ENCODE data around the gene GUK1.

GUK1 gene

GRCh38 chr1:228139931-228140723 lies at the start of gene GUK1:
TSS of gene GUK1 (plus strand) at chr1:228140279. CDS start at chr1:228140303, 24 bp downstream.
- H3K4me1 ChIP-seq (ENCODE audit: insufficient read depth, insufficient read length) = peaks cover 8% of the 10 kb centered on the region
- H3K9me3 ChIP-seq (ENCODE audit: insufficient read depth, low read length) = no peaks in the 10 kb centered on the region
- H3K9ac ChIP-seq (ENCODE audit: insufficient read length, low read depth) = peak within 1 kb of the TSS; percentile 96
- H3K4me3 ChIP-seq (ENCODE audit: insufficient read length, low read depth) = peak within 1 kb of the TSS; percentile 96
- peak; percentile 100 for DNase-seq (ENCODE audit: low read depth, low spot score)
- H3K36me3 ChIP-seq (ENCODE audit: insufficient read depth, insufficient read length, low read length) = peaks cover 27% of the 10 kb centered on the region
- TF ChIP-seq ZNF274 (IDR thresholded peaks at IDR 0.05; ENCODE audit: low read depth, low read length) (no peak), YY1 (IDR thresholded peaks at IDR 0.05; ENCODE audit: insufficient read depth, insufficient read length) (peak; percentile 22)
- peaks cover 39% of the 10 kb centered on the region for H3K27me3 ChIP-seq (ENCODE audit: insufficient read depth, insufficient read length)

DNA sequence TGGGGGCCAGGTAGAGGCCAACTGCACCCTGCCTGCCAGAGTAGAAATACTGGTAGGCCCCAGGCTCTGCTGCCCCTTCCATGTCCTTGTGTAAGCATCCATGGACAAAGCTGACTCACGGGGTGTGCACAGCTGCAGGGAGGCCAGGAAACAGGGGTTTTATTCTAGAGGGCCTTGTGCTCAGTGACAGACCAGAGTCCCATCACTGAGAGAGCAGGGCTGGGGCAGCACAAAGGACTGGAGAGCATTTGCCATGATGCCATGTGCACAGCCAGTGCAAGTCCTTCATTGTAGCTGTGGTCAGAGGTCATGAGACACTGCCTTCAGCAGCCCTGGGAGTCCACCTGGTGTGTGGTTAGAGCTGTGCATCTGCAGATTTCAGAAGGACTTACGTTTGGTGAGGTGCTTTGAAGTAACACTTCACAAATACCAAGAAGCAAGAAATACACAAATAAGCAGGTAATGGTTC lies 49.4 kb upstream of the GUK1 start:
- DNase-seq (ENCODE audit: low read depth, low spot score) = no peak
- H3K9ac ChIP-seq (ENCODE audit: insufficient read length, low read depth) = no peak overlapping the region
- H3K4me1 ChIP-seq (ENCODE audit: insufficient read depth, insufficient read length) = peaks cover 17% of the 10 kb centered on the region
- H3K27me3 ChIP-seq (ENCODE audit: insufficient read depth, insufficient read length) = no peaks in the 10 kb centered on the region
- peaks cover 87% of the 10 kb centered on the region for H3K36me3 ChIP-seq (ENCODE audit: insufficient read depth, insufficient read length, low read length)
- no peak for TF ChIP-seq ZNF274 (IDR thresholded peaks at IDR 0.05; ENCODE audit: low read depth, low read length)
- no peak for TF ChIP-seq SUZ12 (IDR thresholded peaks at IDR 0.05; ENCODE audit: extremely low read depth, insufficient read depth, insufficient read length)
- no peak for TF ChIP-seq YY1 (IDR thresholded peaks at IDR 0.05; ENCODE audit: insufficient read depth, insufficient read length)
- no peak overlapping the region for H3K4me3 ChIP-seq (ENCODE audit: insufficient read length, low read depth)
- H3K9me3 ChIP-seq (ENCODE audit: insufficient read depth, low read length) = peaks cover 48% of the 10 kb centered on the region; the same call in 1 of the 2 replicates

DNA sequence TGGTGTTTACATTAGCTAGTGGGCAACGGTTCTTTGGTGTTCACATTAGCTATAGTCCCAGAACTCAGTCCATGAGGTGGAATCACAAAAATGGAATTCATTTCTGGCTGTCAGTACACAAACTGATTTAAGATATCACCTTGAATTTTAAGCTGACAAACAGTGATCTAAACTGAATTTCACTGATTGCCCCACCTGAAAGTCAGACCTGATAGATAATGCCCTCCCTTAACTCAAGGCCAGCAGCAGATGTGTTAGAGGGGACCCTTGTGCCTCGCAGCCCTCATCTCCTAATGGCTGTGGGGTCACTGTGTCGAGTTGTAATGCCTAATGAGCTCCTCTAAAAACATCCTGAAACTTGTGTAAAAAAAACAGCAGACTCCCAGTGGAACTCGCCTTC lies 49.0 kb upstream of the GUK1 start:
- no peak for DNase-seq (ENCODE audit: low read depth, low spot score)
- Histone ChIP-seq H3K4me1 (ENCODE audit: insufficient read depth, insufficient read length) (peaks cover 15% of the 10 kb centered on the region), H3K36me3 (ENCODE audit: insufficient read depth, insufficient read length, low read length) (peaks cover 87% of the 10 kb centered on the region), H3K9ac (ENCODE audit: insufficient read length, low read depth) (no peak overlapping the region), H3K27me3 (ENCODE audit: insufficient read depth, insufficient read length) (no peaks in the 10 kb centered on the region), H3K9me3 (ENCODE audit: insufficient read depth, low read length) (peaks cover 48% of the 10 kb centered on the region; the same call in 1 of the 2 replicates), H3K4me3 (ENCODE audit: insufficient read length, low read depth) (no peak overlapping the region)
- TF ChIP-seq ZNF274 (IDR thresholded peaks at IDR 0.05; ENCODE audit: low read depth, low read length) (no peak), YY1 (IDR thresholded peaks at IDR 0.05; ENCODE audit: insufficient read depth, insufficient read length) (no peak), SUZ12 (IDR thresholded peaks at IDR 0.05; ENCODE audit: extremely low read depth, insufficient read depth, insufficient read length) (no peak)

DNA sequence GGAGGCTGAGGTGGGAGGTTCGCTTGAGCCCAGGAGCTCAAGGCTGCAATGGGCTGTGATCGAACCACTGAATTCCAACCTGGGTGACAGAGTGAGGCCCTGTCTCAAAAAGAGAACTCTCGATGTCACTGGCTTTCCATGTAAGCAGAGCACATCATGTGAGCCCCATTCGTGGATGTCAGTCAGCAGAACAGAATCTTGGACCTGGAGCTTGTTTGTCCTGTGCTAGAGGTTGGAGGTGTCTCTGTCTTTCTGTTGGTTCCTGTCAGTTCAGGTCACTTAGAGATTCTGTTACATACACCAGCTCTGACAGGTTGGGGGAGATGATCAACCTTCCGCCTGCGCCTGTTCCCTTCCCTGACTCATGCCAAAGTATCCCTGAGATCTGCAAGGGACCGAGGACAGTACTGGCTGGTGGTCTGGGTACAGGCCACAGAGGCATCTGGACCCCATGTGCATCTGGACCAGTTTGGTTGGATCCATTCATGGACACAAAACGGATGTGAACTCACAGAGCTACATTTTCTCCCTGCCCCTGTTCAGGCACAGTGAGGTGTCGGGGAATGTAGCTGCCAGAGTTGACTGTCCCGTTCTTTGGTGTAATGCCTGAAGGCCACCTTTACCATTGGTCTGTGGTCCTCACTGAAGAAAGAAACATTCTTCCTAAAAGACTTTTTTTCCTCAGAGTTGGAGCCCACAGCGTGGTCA lies 47.6 kb upstream of the GUK1 start:
- Histone ChIP-seq H3K36me3 (ENCODE audit: insufficient read depth, insufficient read length, low read length) (peaks cover 95% of the 10 kb centered on the region), H3K4me3 (ENCODE audit: insufficient read length, low read depth) (no peak overlapping the region), H3K27me3 (ENCODE audit: insufficient read depth, insufficient read length) (no peaks in the 10 kb centered on the region), H3K4me1 (ENCODE audit: insufficient read depth, insufficient read length) (peaks cover 15% of the 10 kb centered on the region), H3K9me3 (ENCODE audit: insufficient read depth, low read length) (peaks cover 48% of the 10 kb centered on the region; the same call in 1 of the 2 replicates), H3K9ac (ENCODE audit: insufficient read length, low read depth) (no peak overlapping the region)
- TF ChIP-seq YY1 (IDR thresholded peaks at IDR 0.05; ENCODE audit: insufficient read depth, insufficient read length) (no peak), ZNF274 (IDR thresholded peaks at IDR 0.05; ENCODE audit: low read depth, low read length) (no peak), SUZ12 (IDR thresholded peaks at IDR 0.05; ENCODE audit: extremely low read depth, insufficient read depth, insufficient read length) (no peak)
- DNase-seq (ENCODE audit: low read depth, low spot score) = no peak

DNA sequence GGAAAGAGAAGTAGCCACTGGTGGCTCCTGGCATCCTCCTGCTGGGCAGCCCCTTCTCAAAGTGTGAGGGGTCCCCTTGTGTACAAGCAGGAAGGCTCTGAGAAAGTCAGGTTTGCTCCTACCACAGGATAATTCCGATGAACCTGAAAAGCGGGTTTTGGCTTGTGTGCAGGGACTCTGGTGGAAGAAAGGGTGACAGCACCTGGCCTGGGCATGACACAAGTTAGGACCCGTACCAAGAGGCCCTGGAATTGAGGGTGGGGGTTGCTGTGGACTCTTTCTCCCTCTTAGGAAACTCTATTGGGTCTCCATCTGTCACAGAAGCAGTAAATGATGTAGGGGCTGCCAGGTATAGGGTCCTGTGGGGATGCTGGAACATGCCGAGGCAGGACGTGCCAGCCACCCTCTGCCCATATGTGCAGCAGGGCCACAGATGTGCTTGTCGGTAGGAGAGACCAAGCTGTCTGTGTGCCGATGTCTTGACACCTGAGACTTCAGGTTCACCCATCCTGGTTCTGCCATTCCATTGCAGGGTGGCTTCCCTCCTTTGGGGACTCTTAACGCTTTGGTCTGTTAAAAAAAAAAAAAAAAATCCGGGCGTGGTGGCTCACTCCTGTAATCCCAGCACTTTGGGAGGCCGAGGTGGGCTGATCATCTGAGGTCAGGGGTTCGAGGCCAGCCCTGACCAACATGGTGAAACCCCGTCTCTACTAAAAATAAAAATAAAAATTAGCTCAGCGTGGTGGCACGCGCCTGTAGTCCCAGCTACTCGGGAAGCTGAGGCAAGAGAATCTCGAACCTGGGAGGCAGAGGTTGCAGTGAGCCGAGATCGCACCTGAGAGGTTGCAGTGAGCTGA lies 46.8 kb upstream of the GUK1 start:
- peaks cover 96% of the 10 kb centered on the region for H3K36me3 ChIP-seq (ENCODE audit: insufficient read depth, insufficient read length, low read length)
- peaks cover 11% of the 10 kb centered on the region for H3K4me1 ChIP-seq (ENCODE audit: insufficient read depth, insufficient read length)
- no peak overlapping the region for H3K9ac ChIP-seq (ENCODE audit: insufficient read length, low read depth)
- H3K27me3 ChIP-seq (ENCODE audit: insufficient read depth, insufficient read length) = no peaks in the 10 kb centered on the region
- TF ChIP-seq ZNF274 (IDR thresholded peaks at IDR 0.05; ENCODE audit: low read depth, low read length) (no peak), SUZ12 (IDR thresholded peaks at IDR 0.05; ENCODE audit: extremely low read depth, insufficient read depth, insufficient read length) (no peak), YY1 (IDR thresholded peaks at IDR 0.05; ENCODE audit: insufficient read depth, insufficient read length) (no peak)
- H3K9me3 ChIP-seq (ENCODE audit: insufficient read depth, low read length) = peaks cover 48% of the 10 kb centered on the region; the same call in 1 of the 2 replicates
- H3K4me3 ChIP-seq (ENCODE audit: insufficient read length, low read depth) = no peak overlapping the region
- no peak for DNase-seq (ENCODE audit: low read depth, low spot score)

- H3K4me3 ChIP-seq (ENCODE audit: insufficient read length, low read depth) = no peak overlapping the region
- H3K36me3 ChIP-seq (ENCODE audit: insufficient read depth, insufficient read length, low read length) = peaks cover 96% of the 10 kb centered on the region
- no peak for DNase-seq (ENCODE audit: low read depth, low spot score)
- H3K27me3 ChIP-seq (ENCODE audit: insufficient read depth, insufficient read length) = no peaks in the 10 kb centered on the region
- peaks cover 48% of the 10 kb centered on the region; the same call in 1 of the 2 replicates for H3K9me3 ChIP-seq (ENCODE audit: insufficient read depth, low read length)
- TF ChIP-seq ZNF274 (IDR thresholded peaks at IDR 0.05; ENCODE audit: low read depth, low read length) (no peak), YY1 (IDR thresholded peaks at IDR 0.05; ENCODE audit: insufficient read depth, insufficient read length) (no peak), SUZ12 (IDR thresholded peaks at IDR 0.05; ENCODE audit: extremely low read depth, insufficient read depth, insufficient read length) (no peak)
- no peak overlapping the region for H3K9ac ChIP-seq (ENCODE audit: insufficient read length, low read depth)
- H3K4me1 ChIP-seq (ENCODE audit: insufficient read depth, insufficient read length) = peaks cover 5% of the 10 kb centered on the region
Observed at GRCh38 chr1:228094432-228095016, 45.6 kb upstream of the GUK1 start.
